Measurements from ENCODE around the gene DPPA5. TPM values are rescaled to one million over a fixed set of nuclear protein-coding genes. Genes with fewer than 3 reads are reported as not detected.

DPPA5 gene
- polyA plus RNA-seq, 1 experiment: not detected

GRCh38 chr6:73372516-73372915 lies 18.4 kb upstream of the DPPA5 start:
- DNase-seq (ENCODE audit: low read depth, low spot score): no peak
- no peak for TF ChIP-seq CTCF (IDR thresholded peaks at IDR 0.05; ENCODE audit: low read depth, low read length)
- CTCF ChIA-PET: no interaction called here

GRCh38 chr6:73371984-73372383 lies 17.9 kb upstream of the DPPA5 start:
- H3K27ac ChIP-seq (ENCODE audit: low read depth, low read length): no peak overlapping the region
- DNase-seq (ENCODE audit: low read depth, low spot score): no peak
- peaks cover 7% of the 10 kb centered on the region for H3K9me3 ChIP-seq (ENCODE audit: control insufficient read depth, insufficient read depth, low read length)
- H3K4me3 ChIP-seq (ENCODE audit: low read depth, low read length): no peak overlapping the region
- H3K27me3 ChIP-seq (ENCODE audit: control insufficient read depth, insufficient read depth, low read length): peaks cover 5% of the 10 kb centered on the region
- no peak for TF ChIP-seq CTCF (IDR thresholded peaks at IDR 0.05; ENCODE audit: low read depth, low read length)
- ChIA-PET POLR2A (interaction anchor here (0.7 kb wide), 2 partner anchors 11 to 212 kb away, joined by 3 to 6 read pairs; no protein-coding TSS in a partner anchor), CTCF (no interaction called here)

More at GRCh38 chr6:73372516-73372915, 18.4 kb upstream of the DPPA5 start:
- Histone ChIP-seq H3K9me3 (ENCODE audit: control insufficient read depth, insufficient read depth, low read length) (peaks cover 7% of the 10 kb centered on the region), H3K27ac (ENCODE audit: low read depth, low read length) (no peak overlapping the region), H3K27me3 (ENCODE audit: control insufficient read depth, insufficient read depth, low read length) (peaks cover 5% of the 10 kb centered on the region), H3K4me3 (ENCODE audit: low read depth, low read length) (no peak overlapping the region)
- POLR2A ChIA-PET: interaction anchor here (0.7 kb wide), 1 partner anchor 12 kb away, joined by 6 read pairs; no protein-coding TSS in a partner anchor

GRCh38 chr6:73369563-73369962 lies 15.5 kb upstream of the DPPA5 start, which contains the start of gene OOEP:
TSS of gene OOEP (minus strand) at chr6:73369897. CDS start at chr6:73369792, 105 bp downstream.
- H3K27me3 ChIP-seq (ENCODE audit: control insufficient read depth, insufficient read depth, low read length): peaks cover 5% of the 10 kb centered on the region
- no peak for TF ChIP-seq CTCF (IDR thresholded peaks at IDR 0.05; ENCODE audit: low read depth, low read length)
- CTCF ChIA-PET: no interaction called here
- DNase-seq (ENCODE audit: low read depth, low spot score): no peak
- no peak within 1 kb of the TSS for H3K4me3 ChIP-seq (ENCODE audit: low read depth, low read length)
- H3K27ac ChIP-seq (ENCODE audit: low read depth, low read length): no peak within 1 kb of the TSS
- peaks cover 7% of the 10 kb centered on the region for H3K9me3 ChIP-seq (ENCODE audit: control insufficient read depth, insufficient read depth, low read length)
- POLR2A ChIA-PET: no interaction called here

GRCh38 chr6:73369157-73369556 lies 15.1 kb upstream of the DPPA5 start:
- POLR2A ChIA-PET: no interaction called here
- DNase-seq (ENCODE audit: low read depth, low spot score): no peak
- CTCF ChIA-PET: no interaction called here
- H3K9me3 ChIP-seq (ENCODE audit: control insufficient read depth, insufficient read depth, low read length): peaks cover 7% of the 10 kb centered on the region
- TF ChIP-seq CTCF (IDR thresholded peaks at IDR 0.05; ENCODE audit: low read depth, low read length): no peak
- H3K27ac ChIP-seq (ENCODE audit: low read depth, low read length): no peak overlapping the region
- H3K4me3 ChIP-seq (ENCODE audit: low read depth, low read length): no peak overlapping the region
- H3K27me3 ChIP-seq (ENCODE audit: control insufficient read depth, insufficient read depth, low read length): peaks cover 5% of the 10 kb centered on the region

GRCh38 chr6:73368675-73369074 lies 14.6 kb upstream of the DPPA5 start:
- DNase-seq (ENCODE audit: low read depth, low spot score): no peak
- Histone ChIP-seq H3K4me3 (ENCODE audit: low read depth, low read length) (no peak overlapping the region), H3K27me3 (ENCODE audit: control insufficient read depth, insufficient read depth, low read length) (peaks cover 5% of the 10 kb centered on the region), H3K27ac (ENCODE audit: low read depth, low read length) (no peak overlapping the region), H3K9me3 (ENCODE audit: control insufficient read depth, insufficient read depth, low read length) (peaks cover 7% of the 10 kb centered on the region)
- ChIA-PET CTCF (no interaction called here), POLR2A (no interaction called here)
- TF ChIP-seq CTCF (IDR thresholded peaks at IDR 0.05; ENCODE audit: low read depth, low read length): no peak

All from AG04450 (cell line).